Measurements from ENCODE around the gene CSF2.

The CSF2 gene

GRCh38 chr5:132087176-132087575, 13.6 kb downstream of the CSF2 start:
- in situ Hi-C loops (cut with MboI; ENCODE audit: low pct_unique_long_range_greater_than_20kb, low sequenced_read_pairs, unreplicated experiment), result no loop called here
- DNase-seq (ENCODE audit: low spot score), result no peak
- TF ChIP-seq CTCF (IDR thresholded peaks at IDR 0.05; ENCODE audit: extremely low read depth, insufficient read depth, missing control alignments), result no peak

GRCh38 chr5:132087661-132088060, 14.1 kb downstream of the CSF2 start:
- in situ Hi-C loops (cut with MboI; ENCODE audit: low pct_unique_long_range_greater_than_20kb, low sequenced_read_pairs, unreplicated experiment), result no loop called here
- TF ChIP-seq CTCF (IDR thresholded peaks at IDR 0.05; ENCODE audit: extremely low read depth, insufficient read depth, missing control alignments), result no peak

GRCh38 chr5:132089363-132089762, 15.8 kb downstream of the CSF2 start:
- TF ChIP-seq CTCF (IDR thresholded peaks at IDR 0.05; ENCODE audit: extremely low read depth, insufficient read depth, missing control alignments), result no peak
- DNase-seq (ENCODE audit: low spot score), result no peak
- in situ Hi-C loops (cut with MboI; ENCODE audit: low pct_unique_long_range_greater_than_20kb, low sequenced_read_pairs, unreplicated experiment), result no loop called here

More at GRCh38 chr5:132087661-132088060, 14.1 kb downstream of the CSF2 start:
- DNase-seq (ENCODE audit: low spot score), result no peak

GRCh38 chr5:132090107-132090506, 16.5 kb downstream of the CSF2 start:
- no peak for TF ChIP-seq CTCF (IDR thresholded peaks at IDR 0.05; ENCODE audit: extremely low read depth, insufficient read depth, missing control alignments)
- no peak for DNase-seq (ENCODE audit: low spot score)
- in situ Hi-C loops (cut with MboI; ENCODE audit: low pct_unique_long_range_greater_than_20kb, low sequenced_read_pairs, unreplicated experiment), result no loop called here

GRCh38 chr5:132093271-132093670, 19.7 kb downstream of the CSF2 start:
- in situ Hi-C loops (cut with MboI; ENCODE audit: low pct_unique_long_range_greater_than_20kb, low sequenced_read_pairs, unreplicated experiment), result no loop called here

GRCh38 chr5:132094393-132095076, 20.9 kb downstream of the CSF2 start:
- no peak for DNase-seq (ENCODE audit: low spot score)
- in situ Hi-C loops (cut with MboI; ENCODE audit: low pct_unique_long_range_greater_than_20kb, low sequenced_read_pairs, unreplicated experiment), result no loop called here
- no peak for TF ChIP-seq CTCF (IDR thresholded peaks at IDR 0.05; ENCODE audit: extremely low read depth, insufficient read depth, missing control alignments)

More at GRCh38 chr5:132093271-132093670, 19.7 kb downstream of the CSF2 start:
- TF ChIP-seq CTCF (IDR thresholded peaks at IDR 0.05; ENCODE audit: extremely low read depth, insufficient read depth, missing control alignments), result no peak
- no peak for DNase-seq (ENCODE audit: low spot score)
